Inflammatory macrophage treated with lipopolysaccharide for 1 hour (primary cell): ENCODE data around the gene CDK5RAP1.
"Not testable (repeated sequence)": the region's sequence is repeated elsewhere in the genome, so short reads cannot be mapped to it uniquely, and the experiment has no call there.

Experiments used
- DNase-seq, 2 donors: peaks; one replicate each; pipeline ENCODE4 v3.0.0-alpha.2; 2020 to 2022

Gene CDK5RAP1

GRCh38 chr20:33401184-33401920 is at the start of gene CDK5RAP1:
Gene CDK5RAP1 (minus strand): TSS chr20:33401519. CDS start chr20:33397064, 4,455 bp downstream.
- peak; percentile 82 to 94 for DNase-seq

DNA sequence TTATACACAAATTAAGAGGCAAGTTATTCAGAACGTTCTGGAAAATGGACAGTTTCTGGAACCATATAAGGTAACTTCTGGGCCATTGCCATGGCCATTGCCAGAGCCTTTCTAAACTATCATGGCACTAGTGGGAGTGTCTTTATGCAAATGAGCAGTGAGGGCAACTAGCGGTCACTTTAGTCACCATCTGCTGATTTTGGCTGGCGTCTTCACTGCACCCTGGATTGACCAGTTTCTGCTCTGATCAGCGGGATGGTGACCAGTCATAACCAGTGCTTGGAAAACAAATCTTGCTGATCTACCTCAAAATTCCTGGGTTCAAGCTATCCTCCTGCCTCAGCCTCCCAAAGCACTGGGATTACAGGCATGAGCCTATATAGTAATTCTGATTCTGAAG is 49.5 kb upstream of the CDK5RAP1 start:
- DNase-seq: peak in 1 of 2 donors; percentile 5

GRCh38 chr20:33445881-33446625 is 44.7 kb upstream of the CDK5RAP1 start:
- DNase-seq: no peak

GRCh38 chr20:33444797-33445560 is 43.7 kb upstream of the CDK5RAP1 start:
- DNase-seq: no peak

DNA sequence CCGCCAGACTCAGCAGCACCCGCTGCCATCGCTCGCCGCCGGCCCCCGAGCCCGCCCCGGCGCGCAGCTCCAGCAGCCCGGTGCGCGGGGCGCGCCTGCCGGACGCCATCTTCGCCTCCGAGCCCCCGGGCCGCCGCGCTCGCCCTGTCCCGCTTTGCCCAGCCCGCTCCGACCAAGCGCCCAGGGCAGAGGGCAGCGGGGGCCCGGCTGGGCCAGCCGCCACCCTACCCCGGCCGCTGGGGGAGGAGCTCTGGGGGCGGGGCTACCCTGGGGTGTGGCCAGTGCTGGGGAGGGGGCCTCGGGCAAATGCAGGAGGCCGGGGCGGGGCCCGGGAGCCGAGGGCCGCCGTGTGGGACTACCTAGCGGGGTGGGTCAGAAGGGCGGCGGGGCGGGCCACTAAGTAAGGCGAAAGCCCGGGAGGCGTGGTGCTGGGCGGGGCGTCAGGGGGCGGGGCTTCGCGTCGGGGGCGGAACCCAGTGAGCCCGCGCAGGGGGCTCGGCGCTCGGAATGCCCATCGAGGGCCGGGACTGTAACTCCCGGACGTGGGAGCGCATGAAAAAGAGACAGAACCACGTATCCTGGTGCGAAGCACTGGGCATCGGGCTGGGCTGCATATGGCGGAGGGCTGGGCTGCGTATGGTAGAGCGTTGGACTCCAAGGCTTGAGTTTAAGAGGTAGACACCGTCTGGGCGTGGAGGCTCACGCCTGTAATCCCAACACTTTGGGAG is 42.4 kb upstream of the CDK5RAP1 start, which contains the start of gene SNTA1:
Gene SNTA1 (minus strand): TSS at position 252 of the 728 bp plus-strand sequence. CDS start 143 bp downstream, at position 109.
- peak; percentile 76 for DNase-seq

- no peak for DNase-seq
These were observed 41.7 kb upstream of the CDK5RAP1 start for GRCh38 chr20:33443006-33443511.

DNA sequence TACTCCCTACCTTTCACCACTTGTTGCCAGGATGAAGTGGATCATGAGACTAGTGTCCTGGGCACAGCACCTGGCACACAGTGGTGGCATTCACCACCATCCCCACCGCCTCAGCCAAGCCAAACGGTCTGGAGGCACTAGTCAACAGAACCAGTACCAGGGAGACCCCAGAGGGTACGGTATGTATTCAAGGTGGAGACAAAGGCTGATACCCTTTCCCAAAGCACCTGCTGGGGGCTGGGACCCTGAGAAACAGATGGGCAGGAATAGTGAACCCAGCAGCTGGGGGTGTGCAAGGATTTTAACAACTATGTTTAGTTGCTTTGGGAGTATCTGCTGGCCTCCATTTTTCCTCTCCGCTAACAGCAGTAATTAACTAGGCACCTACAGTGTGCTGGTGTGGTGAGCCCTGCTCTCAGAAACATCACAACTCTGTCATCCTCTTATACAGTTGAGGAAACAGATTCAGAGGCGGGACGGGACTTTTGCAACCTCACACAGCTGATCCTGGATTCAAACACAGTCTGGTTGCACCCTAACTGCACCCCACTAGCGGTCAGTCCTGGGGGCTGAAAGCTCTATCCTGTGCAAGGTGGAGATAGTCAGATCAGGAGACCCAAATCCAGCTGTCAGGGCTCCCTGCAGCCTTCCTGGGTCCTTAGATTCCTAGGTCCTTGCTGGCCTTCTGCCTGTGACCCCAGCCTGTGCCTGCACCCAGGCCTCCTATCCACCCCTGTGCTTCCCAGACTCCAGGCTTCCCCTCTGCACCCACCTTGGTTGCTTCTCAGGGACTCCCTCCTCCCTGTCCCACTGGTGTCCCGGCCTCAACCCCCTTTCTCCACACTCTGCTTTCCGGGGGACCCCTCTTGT is 41.1 kb upstream of the CDK5RAP1 start:
- no peak for DNase-seq

DNA sequence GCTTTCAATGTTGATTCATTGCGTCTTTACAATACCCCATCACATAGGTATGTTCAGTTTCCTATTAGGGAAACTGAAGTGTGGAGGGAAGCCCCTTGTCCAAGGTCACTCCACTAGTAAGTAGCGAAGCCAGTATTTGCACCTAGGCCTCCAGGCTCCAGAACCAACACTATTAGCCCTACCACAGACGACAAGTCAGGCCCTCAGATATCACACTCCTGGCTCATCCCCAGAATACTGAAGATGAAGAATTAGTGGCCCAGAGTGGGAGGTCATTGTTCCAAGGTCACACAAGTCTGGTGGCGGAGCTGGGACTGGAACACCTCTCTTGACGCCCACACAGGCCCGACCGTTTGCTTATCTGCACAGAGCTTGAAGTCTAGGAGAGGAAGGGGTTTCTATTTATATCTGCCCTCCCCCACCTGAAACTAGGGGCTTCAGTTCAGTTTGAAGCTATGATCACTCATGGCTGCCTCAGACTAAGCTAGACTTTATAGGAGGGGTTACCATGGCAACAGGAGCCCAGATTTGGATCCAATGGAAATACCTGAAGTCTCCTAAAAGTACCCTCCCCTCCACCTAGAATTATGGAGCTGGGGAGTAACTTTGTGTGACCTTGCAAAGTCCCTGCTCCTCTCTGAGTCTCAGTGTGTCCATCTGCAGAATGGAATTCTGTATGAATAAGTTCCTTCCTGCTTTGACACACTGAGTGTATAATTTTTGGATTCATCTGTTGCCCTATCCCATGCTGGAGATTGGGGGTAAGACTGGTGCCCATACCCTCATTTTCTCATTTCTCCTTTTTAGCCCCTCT is 40.0 kb upstream of the CDK5RAP1 start:
- DNase-seq: no peak

DNA sequence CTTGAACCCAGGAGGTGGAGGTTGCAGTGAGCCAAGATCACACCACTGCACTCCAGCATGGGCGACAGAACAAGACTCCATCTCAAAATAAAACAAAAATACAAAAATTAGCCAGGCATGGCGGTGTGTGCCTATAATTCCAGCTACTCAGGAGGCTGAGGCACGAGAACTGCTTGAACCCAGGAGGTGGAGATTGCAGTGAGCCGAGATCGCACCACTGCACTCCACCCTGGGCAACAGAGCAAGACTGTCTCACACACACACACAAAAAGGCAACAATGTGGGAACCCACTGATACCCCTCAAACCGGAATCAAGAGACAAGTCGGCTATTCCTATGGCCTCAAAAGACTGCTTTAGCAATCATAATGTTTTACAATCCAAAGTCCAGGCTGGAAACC is 39.2 kb upstream of the CDK5RAP1 start:
- not testable (repeated sequence) for DNase-seq

DNA sequence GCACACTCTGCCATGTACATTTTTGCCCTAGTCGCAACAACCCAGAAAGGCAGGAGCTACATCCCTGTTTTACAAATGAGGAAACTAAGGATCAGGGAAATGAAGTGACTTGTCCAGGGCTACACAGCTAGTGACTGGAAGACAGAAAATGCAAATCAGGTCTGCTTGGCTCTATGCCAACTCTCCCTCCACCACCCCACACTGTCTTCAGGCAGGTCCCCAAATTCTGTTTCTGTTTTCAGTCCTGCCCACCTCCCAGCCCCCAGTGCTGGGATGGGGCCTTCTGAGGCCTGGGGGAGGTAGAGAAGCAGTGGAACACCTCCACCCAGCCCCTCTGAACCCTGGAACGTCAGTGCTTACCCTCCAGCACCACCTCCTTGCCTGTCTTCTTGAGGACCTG is 37.2 kb upstream of the CDK5RAP1 start:
- no peak for DNase-seq

DNA sequence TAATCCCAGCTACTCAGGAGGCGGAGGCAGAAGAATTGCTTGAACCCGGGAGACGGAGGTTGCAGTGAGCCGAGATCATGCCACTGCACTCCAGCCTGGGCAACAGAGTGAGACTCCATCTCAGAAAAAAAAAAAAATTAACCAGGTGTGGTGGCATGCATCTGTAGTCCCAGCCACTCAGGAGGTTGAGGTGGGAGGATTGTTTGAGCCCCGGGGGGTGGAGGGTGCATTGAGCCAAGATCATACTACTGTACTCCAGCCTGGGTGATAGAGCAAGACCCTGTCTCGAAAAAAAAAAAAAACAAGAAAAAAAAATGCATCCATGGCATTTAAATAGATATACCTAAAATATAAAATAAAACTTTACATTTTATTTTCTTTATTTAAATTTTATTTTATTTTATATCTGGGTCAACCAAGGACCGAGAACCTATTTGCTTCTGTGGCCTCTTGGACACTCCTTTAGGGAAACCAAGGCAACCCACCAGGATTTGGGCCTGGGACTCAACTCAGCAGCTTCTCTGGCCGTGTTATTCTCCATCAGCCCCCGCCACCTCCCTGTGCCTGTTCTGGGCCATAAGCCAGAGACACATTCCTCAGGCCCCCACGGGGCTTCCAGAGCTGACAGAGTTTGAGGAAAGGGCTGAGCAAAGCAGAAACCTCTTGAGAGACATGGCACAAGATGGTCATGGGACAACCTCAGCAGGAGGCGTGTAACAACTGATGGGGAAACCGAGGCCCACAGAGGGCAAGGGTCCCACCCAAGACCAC is 36.0 kb upstream of the CDK5RAP1 start:
- DNase-seq: no peak

DNA sequence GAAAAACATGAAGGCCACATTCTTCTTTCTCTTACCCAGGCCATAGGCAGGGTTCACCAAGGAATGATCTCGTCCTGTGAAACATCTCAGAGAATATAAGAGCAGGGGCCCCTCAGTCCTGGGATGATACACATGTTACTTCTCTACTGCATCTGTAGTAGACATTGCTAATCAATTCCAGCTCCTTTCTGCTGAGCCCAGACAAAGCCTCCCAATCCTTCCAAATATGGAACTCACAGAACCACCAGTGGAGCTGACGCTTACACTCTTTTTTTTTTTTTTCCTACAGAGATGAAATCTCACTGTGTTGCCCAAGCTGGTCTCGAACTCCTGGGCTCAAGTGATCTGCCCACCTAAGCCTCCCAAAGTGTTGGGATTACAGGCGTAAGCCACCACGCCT is 33.1 kb upstream of the CDK5RAP1 start:
- no peak for DNase-seq

- DNase-seq: no peak
These were observed 32.3 kb upstream of the CDK5RAP1 start for GRCh38 chr20:33433465-33434234.

GRCh38 chr20:33431797-33432381 is 30.6 kb upstream of the CDK5RAP1 start:
- DNase-seq: no peak

GRCh38 chr20:33423875-33424274 is 22.6 kb upstream of the CDK5RAP1 start:
- not testable (repeated sequence) for DNase-seq

GRCh38 chr20:33423141-33423834 is 22.0 kb upstream of the CDK5RAP1 start:
- no peak for DNase-seq

DNA sequence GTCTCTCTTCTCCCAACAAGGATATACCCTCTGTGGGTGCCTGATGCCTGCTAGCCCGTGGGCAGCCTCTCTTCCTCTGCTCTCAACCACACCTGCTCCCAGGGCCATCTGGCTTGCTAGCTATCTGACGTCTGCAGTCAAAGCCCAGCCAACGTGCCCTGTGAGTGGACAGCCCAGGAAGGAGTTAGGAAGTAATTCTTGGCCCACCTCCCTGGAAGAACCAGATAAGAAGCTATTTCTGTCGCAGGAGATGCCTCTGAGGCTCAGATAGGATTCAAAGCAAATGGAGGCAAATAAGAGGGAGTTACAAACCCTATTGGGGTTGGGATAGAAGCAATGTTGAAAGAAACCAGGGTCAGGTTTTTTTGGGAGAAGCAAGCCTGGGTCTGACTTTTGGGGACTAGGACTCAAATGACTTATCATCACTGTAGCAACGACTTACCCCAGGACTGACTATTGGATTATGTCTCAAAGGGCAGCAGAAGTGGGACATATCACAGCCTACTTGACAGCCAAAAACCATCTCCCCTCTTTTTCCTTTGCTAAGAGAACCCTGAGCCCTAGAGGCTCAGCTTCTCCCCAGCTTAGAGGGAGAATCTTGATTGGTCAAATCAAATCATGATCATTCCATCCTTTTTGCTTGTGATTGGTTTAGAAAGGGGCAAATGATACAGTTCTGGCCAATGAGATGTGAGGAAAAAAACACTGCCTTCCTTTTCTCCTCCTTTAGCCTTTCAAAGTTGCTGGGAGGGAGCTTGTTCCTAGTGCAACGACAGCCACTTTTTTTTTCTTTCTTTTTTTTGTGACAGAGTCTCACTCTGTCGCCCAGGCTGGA is 18.0 kb upstream of the CDK5RAP1 start:
- no peak for DNase-seq
